Measurements from ENCODE around the gene PXDC1. TPM values are rescaled to one million over a fixed set of nuclear protein-coding genes. Genes with fewer than 3 reads are reported as not detected.

The PXDC1 gene
- total RNA-seq, 1 donor: 144 TPM

DNA sequence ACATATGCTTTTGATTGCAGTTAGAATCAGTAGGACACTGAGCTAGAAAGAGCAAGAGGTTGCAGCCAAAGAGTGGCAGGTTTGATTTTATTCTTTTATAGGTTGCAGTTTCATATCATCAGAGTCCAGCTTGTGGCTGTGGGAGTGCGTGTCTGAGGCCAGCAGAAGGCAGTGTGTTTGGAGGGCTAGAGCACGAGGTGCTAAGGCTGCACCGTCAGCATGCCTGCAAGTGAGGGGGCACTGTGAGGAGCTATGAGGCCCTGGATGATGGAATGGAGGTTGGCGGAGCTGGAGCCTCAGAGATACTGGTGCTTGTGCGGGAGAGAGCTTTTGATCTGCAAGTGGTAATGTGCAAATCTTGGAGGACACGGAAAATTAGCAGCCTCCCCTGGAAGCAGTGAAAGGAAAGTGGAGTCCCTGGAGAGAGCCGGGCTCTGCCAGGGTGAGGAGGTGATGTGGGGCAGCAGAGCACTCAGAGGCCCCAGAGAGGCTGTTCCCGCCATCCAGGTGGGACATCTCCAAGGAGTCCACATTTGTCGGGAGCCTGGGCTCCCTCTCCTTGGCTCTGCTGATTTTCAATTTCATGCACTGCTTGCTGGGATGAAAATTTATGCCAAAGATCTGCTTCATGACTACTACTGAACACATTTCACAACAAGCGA is 43.6 kb downstream of the PXDC1 start:
- no peak overlapping the region for H2AFZ ChIP-seq (ENCODE audit: low read length)
- no peaks in the 10 kb centered on the region for H4K20me1 ChIP-seq (ENCODE audit: insufficient read depth, low read length)
- H3K9me3 ChIP-seq (ENCODE audit: low read depth, low read length): no peaks in the 10 kb centered on the region
- no peak overlapping the region for H3K27ac ChIP-seq (ENCODE audit: low read depth, low read length)
- no peaks in the 10 kb centered on the region for H3K27me3 ChIP-seq (ENCODE audit: insufficient read depth, low read length)
- no peak overlapping the region for H3K4me2 ChIP-seq (ENCODE audit: insufficient read depth, low read length)
- H3K79me2 ChIP-seq (ENCODE audit: insufficient read depth, low read length): no peaks in the 10 kb centered on the region
- no peak overlapping the region for H3K4me3 ChIP-seq (ENCODE audit: insufficient read depth, low read length)
- no peaks in the 10 kb centered on the region for H3K36me3 ChIP-seq (ENCODE audit: insufficient read depth, low read length)
- H3K4me1 ChIP-seq (ENCODE audit: insufficient read depth, low read length): no peaks in the 10 kb centered on the region
- DNase-seq (ENCODE audit: insufficient read length, low spot score, missing footprints): no peak
- TF ChIP-seq, protein P1, sequence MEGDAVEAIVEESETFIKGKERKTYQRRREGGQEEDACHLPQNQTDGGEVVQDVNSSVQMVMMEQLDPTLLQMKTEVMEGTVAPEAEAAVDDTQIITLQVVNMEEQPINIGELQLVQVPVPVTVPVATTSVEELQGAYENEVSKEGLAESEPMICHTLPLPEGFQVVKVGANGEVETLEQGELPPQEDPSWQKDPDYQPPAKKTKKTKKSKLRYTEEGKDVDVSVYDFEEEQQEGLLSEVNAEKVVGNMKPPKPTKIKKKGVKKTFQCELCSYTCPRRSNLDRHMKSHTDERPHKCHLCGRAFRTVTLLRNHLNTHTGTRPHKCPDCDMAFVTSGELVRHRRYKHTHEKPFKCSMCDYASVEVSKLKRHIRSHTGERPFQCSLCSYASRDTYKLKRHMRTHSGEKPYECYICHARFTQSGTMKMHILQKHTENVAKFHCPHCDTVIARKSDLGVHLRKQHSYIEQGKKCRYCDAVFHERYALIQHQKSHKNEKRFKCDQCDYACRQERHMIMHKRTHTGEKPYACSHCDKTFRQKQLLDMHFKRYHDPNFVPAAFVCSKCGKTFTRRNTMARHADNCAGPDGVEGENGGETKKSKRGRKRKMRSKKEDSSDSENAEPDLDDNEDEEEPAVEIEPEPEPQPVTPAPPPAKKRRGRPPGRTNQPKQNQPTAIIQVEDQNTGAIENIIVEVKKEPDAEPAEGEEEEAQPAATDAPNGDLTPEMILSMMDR (IDR thresholded peaks at IDR 0.05; ENCODE audit: extremely low read depth, low read depth, low read length): no peak

DNA sequence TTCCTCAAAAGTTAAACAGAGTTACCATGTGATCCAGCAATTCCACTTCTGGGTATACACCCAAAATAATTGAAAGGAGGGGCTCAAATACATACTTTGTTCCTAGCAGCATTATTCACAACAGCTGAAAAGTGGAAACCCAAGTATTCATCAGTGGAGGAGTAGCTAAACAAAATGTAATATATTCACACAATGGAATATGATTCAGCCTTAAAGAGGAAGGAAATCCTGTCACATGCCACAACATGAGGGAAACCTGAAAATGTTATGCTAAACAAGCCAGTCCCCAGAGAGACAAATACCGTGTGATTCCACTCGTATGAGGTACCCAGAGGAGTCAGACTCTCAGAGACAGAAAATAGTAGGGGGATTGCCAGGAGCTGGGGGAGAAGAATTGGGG is 44.5 kb downstream of the PXDC1 start:
- no peaks in the 10 kb centered on the region for H3K36me3 ChIP-seq (ENCODE audit: insufficient read depth, low read length)
- TF ChIP-seq, protein P1 (IDR thresholded peaks at IDR 0.05; ENCODE audit: extremely low read depth, low read depth, low read length): no peak
- no peaks in the 10 kb centered on the region for H4K20me1 ChIP-seq (ENCODE audit: insufficient read depth, low read length)
- H3K4me3 ChIP-seq (ENCODE audit: insufficient read depth, low read length): no peak overlapping the region
- H3K4me2 ChIP-seq (ENCODE audit: insufficient read depth, low read length): no peak overlapping the region
- no peak for DNase-seq (ENCODE audit: insufficient read length, low spot score, missing footprints)
- H2AFZ ChIP-seq (ENCODE audit: low read length): no peak overlapping the region
- no peaks in the 10 kb centered on the region for H3K27me3 ChIP-seq (ENCODE audit: insufficient read depth, low read length)
- H3K79me2 ChIP-seq (ENCODE audit: insufficient read depth, low read length): no peaks in the 10 kb centered on the region
- no peaks in the 10 kb centered on the region for H3K9me3 ChIP-seq (ENCODE audit: low read depth, low read length)
- H3K4me1 ChIP-seq (ENCODE audit: insufficient read depth, low read length): no peaks in the 10 kb centered on the region
- no peak overlapping the region for H3K27ac ChIP-seq (ENCODE audit: low read depth, low read length)

- Histone ChIP-seq H4K20me1 (ENCODE audit: insufficient read depth, low read length) (no peaks in the 10 kb centered on the region), H3K27me3 (ENCODE audit: insufficient read depth, low read length) (no peaks in the 10 kb centered on the region), H3K27ac (ENCODE audit: low read depth, low read length) (no peak overlapping the region), H3K4me1 (ENCODE audit: insufficient read depth, low read length) (no peaks in the 10 kb centered on the region), H3K4me3 (ENCODE audit: insufficient read depth, low read length) (no peak overlapping the region), H3K79me2 (ENCODE audit: insufficient read depth, low read length) (no peaks in the 10 kb centered on the region), H3K9me3 (ENCODE audit: low read depth, low read length) (no peaks in the 10 kb centered on the region), H3K4me2 (ENCODE audit: insufficient read depth, low read length) (no peak overlapping the region), H3K36me3 (ENCODE audit: insufficient read depth, low read length) (no peaks in the 10 kb centered on the region), H2AFZ (ENCODE audit: low read length) (no peak overlapping the region)
- no peak for DNase-seq (ENCODE audit: insufficient read length, low spot score, missing footprints)
- TF ChIP-seq, protein P1 (IDR thresholded peaks at IDR 0.05; ENCODE audit: extremely low read depth, low read depth, low read length): no peak
These were observed 45.0 kb downstream of the PXDC1 start for GRCh38 chr6:3706547-3706946.

GRCh38 chr6:3701631-3702030 is 49.9 kb downstream of the PXDC1 start:
- Histone ChIP-seq H3K4me1 (ENCODE audit: insufficient read depth, low read length) (peaks cover 26% of the 10 kb centered on the region), H2AFZ (ENCODE audit: low read length) (no peak overlapping the region), H3K9me3 (ENCODE audit: low read depth, low read length) (no peaks in the 10 kb centered on the region), H3K27ac (ENCODE audit: low read depth, low read length) (no peak overlapping the region), H3K79me2 (ENCODE audit: insufficient read depth, low read length) (no peaks in the 10 kb centered on the region), H4K20me1 (ENCODE audit: insufficient read depth, low read length) (no peaks in the 10 kb centered on the region), H3K36me3 (ENCODE audit: insufficient read depth, low read length) (no peaks in the 10 kb centered on the region), H3K4me3 (ENCODE audit: insufficient read depth, low read length) (no peak overlapping the region), H3K27me3 (ENCODE audit: insufficient read depth, low read length) (no peaks in the 10 kb centered on the region), H3K4me2 (ENCODE audit: insufficient read depth, low read length) (no peak overlapping the region)
- TF ChIP-seq, protein P1 (IDR thresholded peaks at IDR 0.05; ENCODE audit: extremely low read depth, low read depth, low read length): no peak
- no peak for DNase-seq (ENCODE audit: insufficient read length, low spot score, missing footprints)
